Activated CD8-positive, alpha-beta T cell treated with anti-CD3 and anti-CD28 coated beads, Interleukin-2, amount 10 ng/mL, durations not matched to agents 7 days and 5 days (primary cell): ENCODE data around the gene CCDC85B. TPM values are rescaled to one million over a fixed set of nuclear protein-coding genes. Genes with fewer than 3 reads are reported as not detected.

ENCODE experiments used
- ATAC-seq: fragments of 150-1000 bp; cut with Tn5 transposase; one replicate; pipeline ENCODE4 v1.10.0; 2021; ENCODE audit warnings: moderate library complexity
- CTCF ChIA-PET: fragments of 350-600 bp; sonication (Branson Sonifier 250); formaldehyde crosslinking; loops from one replicate; lab custom pipeline; 2021; ENCODE audit warnings: antibody characterized with exemption; lab: Charles Lee
- POLR2A ChIA-PET: fragments of 350-600 bp; sonication (Branson Sonifier 250); formaldehyde crosslinking; loops from one replicate; lab custom pipeline; 2021; ENCODE audit warnings: antibody characterized with exemption; lab: Charles Lee
- DNase-seq: peaks from one replicate; pipeline ENCODE4 v3.0.0-alpha.2; 2020
- H3K27ac Mint-ChIP-seq: one replicate; pipeline ENCODE4 v1.8.0; 2021; ENCODE audit warnings: mild to moderate bottlenecking, mixed read lengths
- H3K27me3 Mint-ChIP-seq: one replicate; pipeline ENCODE4 v1.8.0; 2021; ENCODE audit warnings: low read depth, mixed read lengths
- H3K36me3 Mint-ChIP-seq: one replicate; pipeline ENCODE4 v1.8.0; 2021; ENCODE audit warnings: low read depth, mixed read lengths
- H3K4me1 Mint-ChIP-seq: one replicate; pipeline ENCODE4 v1.8.0; 2021; ENCODE audit warnings: low read depth, mixed read lengths
- H3K4me3 Mint-ChIP-seq: one replicate; pipeline ENCODE4 v1.8.0; 2021; ENCODE audit warnings: mild to moderate bottlenecking, mixed read lengths
- H3K9me3 Mint-ChIP-seq: one replicate; pipeline ENCODE4 v1.8.0; 2022; ENCODE audit warnings: mixed read lengths; ENCODE audit not compliant: insufficient read depth
- total RNA-seq, 2 experiments: library from RNA; stranded (reverse); gene quantifications; one replicate each; pipeline ENCODE4 v1.2.3, GENCODE V29; 2021

The CCDC85B gene
- total RNA-seq, 2 experiments from 2014 or later: 82.6 to 84.0 TPM

- peaks cover 47% of the 10 kb centered on the region for H3K36me3 Mint-ChIP-seq
- DNase-seq (no peak), ATAC-seq (no peak)
- H3K9me3 Mint-ChIP-seq: no peaks in the 10 kb centered on the region
- ChIA-PET POLR2A (interaction anchor here (0.9 to 1.4 kb wide), 4 partner anchors 11 to 61 kb away, joined by 3 to 5 read pairs (median 3); partner anchors contain the start of genes CCDC85B and FIBP), CTCF (interaction anchor here (1.2 to 1.7 kb wide), 2 partner anchors 16 to 33 kb away, joined by 3 to 6 read pairs; partner anchors contain the start of gene FIBP)
- peak overlapping the region; percentile 91 for H3K27ac Mint-ChIP-seq
- peaks cover 46% of the 10 kb centered on the region for H3K4me1 Mint-ChIP-seq
- peak overlapping the region; percentile 94 for H3K4me3 Mint-ChIP-seq
- H3K27me3 Mint-ChIP-seq: no peaks in the 10 kb centered on the region
Observed at GRCh38 chr11:65920372-65920802, 29.9 kb downstream of the CCDC85B start.

- Mint-ChIP-seq H3K27me3 (no peaks in the 10 kb centered on the region), H3K4me3 (peak overlapping the region; percentile 94), H3K36me3 (peaks cover 47% of the 10 kb centered on the region), H3K27ac (peak overlapping the region; percentile 91), H3K9me3 (no peaks in the 10 kb centered on the region), H3K4me1 (peaks cover 45% of the 10 kb centered on the region)
- DNase-seq (no peak), ATAC-seq (no peak)
- POLR2A ChIA-PET: interaction anchor here (0.7 to 1.0 kb wide), 2 partner anchors 31 kb away, joined by 3 read pairs; partner anchors contain the start of gene CCDC85B
- CTCF ChIA-PET: interaction anchor here (1.2 to 2.4 kb wide), 3 partner anchors 15 to 36 kb away, joined by 3 to 10 read pairs (median 6); partner anchors contain the start of gene FIBP
Observed at GRCh38 chr11:65921033-65921555, 30.6 kb downstream of the CCDC85B start.

GRCh38 chr11:65921876-65922275, 31.4 kb downstream of the CCDC85B start:
- CTCF ChIA-PET: interaction anchor here (1.1 to 2.4 kb wide), 2 partner anchors 33 to 37 kb away, joined by 7 to 10 read pairs; partner anchors contain the start of gene FIBP
- Mint-ChIP-seq H3K9me3 (no peaks in the 10 kb centered on the region), H3K27me3 (no peaks in the 10 kb centered on the region), H3K4me3 (peak overlapping the region; percentile 43), H3K4me1 (peaks cover 41% of the 10 kb centered on the region), H3K36me3 (peaks cover 40% of the 10 kb centered on the region), H3K27ac (peak overlapping the region; percentile 61)
- POLR2A ChIA-PET: interaction anchor here (0.7 to 1.2 kb wide), 2 partner anchors 11 to 32 kb away, joined by 3 to 4 read pairs; partner anchors contain the start of gene CCDC85B
- DNase-seq (no peak), ATAC-seq (no peak)

GRCh38 chr11:65922565-65922964, 32.1 kb downstream of the CCDC85B start:
- DNase-seq (no peak), ATAC-seq (no peak)
- Mint-ChIP-seq H3K4me3 (peak overlapping the region; percentile 43), H3K36me3 (peaks cover 37% of the 10 kb centered on the region), H3K27me3 (no peaks in the 10 kb centered on the region), H3K9me3 (no peaks in the 10 kb centered on the region), H3K4me1 (peaks cover 42% of the 10 kb centered on the region), H3K27ac (peak overlapping the region; percentile 71)
- ChIA-PET CTCF (interaction anchor here (0.7 to 2.4 kb wide), 3 partner anchors 32 to 38 kb away, joined by 4 to 10 read pairs (median 7); partner anchors contain the start of genes CCDC85B and FIBP), POLR2A (interaction anchor here (0.9 to 1.2 kb wide), 3 partner anchors 8 to 45 kb away, joined by 4 read pairs; no protein-coding TSS in a partner anchor)

GRCh38 chr11:65925397-65925796, 34.9 kb downstream of the CCDC85B start:
- no peak for ATAC-seq
- H3K27me3 Mint-ChIP-seq: no peaks in the 10 kb centered on the region
- POLR2A ChIA-PET: interaction anchor here (0.6 to 0.9 kb wide), 2 partner anchors 10 to 11 kb away, joined by 3 read pairs; no protein-coding TSS in a partner anchor
- peaks cover 58% of the 10 kb centered on the region for H3K4me1 Mint-ChIP-seq
- no peaks in the 10 kb centered on the region for H3K9me3 Mint-ChIP-seq
- peaks cover 40% of the 10 kb centered on the region for H3K36me3 Mint-ChIP-seq
- peak overlapping the region; percentile 37 for H3K27ac Mint-ChIP-seq
- DNase-seq: no peak
- CTCF ChIA-PET: interaction anchor here (4.3 kb wide), 1 partner anchor 36 kb away, joined by 33 read pairs; the partner anchor contains the start of genes CCDC85B and FIBP
- no peak overlapping the region for H3K4me3 Mint-ChIP-seq

GRCh38 chr11:65927904-65928397, 37.5 kb downstream of the CCDC85B start:
- Mint-ChIP-seq H3K4me3 (peak overlapping the region; percentile 73), H3K4me1 (peaks cover 61% of the 10 kb centered on the region), H3K9me3 (no peaks in the 10 kb centered on the region), H3K36me3 (peaks cover 25% of the 10 kb centered on the region), H3K27me3 (no peaks in the 10 kb centered on the region), H3K27ac (peak overlapping the region; percentile 96)
- peak; percentile 93 for DNase-seq
- ATAC-seq: peak; percentile 89
- CTCF ChIA-PET: interaction anchor here (0.9 to 4.3 kb wide), 10 partner anchors 15 to 216 kb away, joined by 3 to 33 read pairs (median 4); partner anchors contain the start of genes CCDC85B, FIBP, KAT5 and MUS81
- POLR2A ChIA-PET: interaction anchor here (0.6 to 1.3 kb wide), 18 partner anchors 9 to 118 kb away, joined by 3 to 7 read pairs (median 3); partner anchors contain the start of genes BANF1, C11orf68, CCDC85B and CFL1

- ChIA-PET CTCF (interaction anchor here (0.6 to 4.3 kb wide), 13 partner anchors 14 to 217 kb away, joined by 3 to 33 read pairs (median 4); partner anchors contain the start of genes CCDC85B, FIBP, KAT5 and MUS81), POLR2A (interaction anchor here (0.7 to 1.3 kb wide), 11 partner anchors 11 to 119 kb away, joined by 3 to 7 read pairs (median 3); partner anchors contain the start of genes BANF1, C11orf68, CCDC85B and EIF1AD)
- Mint-ChIP-seq H3K4me1 (peaks cover 62% of the 10 kb centered on the region), H3K36me3 (peaks cover 18% of the 10 kb centered on the region), H3K4me3 (peak overlapping the region; percentile 73), H3K9me3 (no peaks in the 10 kb centered on the region), H3K27me3 (no peaks in the 10 kb centered on the region), H3K27ac (peak overlapping the region; percentile 96)
- DNase-seq (peak; percentile 41), ATAC-seq (peak; percentile 10)
Observed at GRCh38 chr11:65928667-65929066, 38.2 kb downstream of the CCDC85B start.

GRCh38 chr11:65931773-65932557, 41.5 kb downstream of the CCDC85B start:
- no peaks in the 10 kb centered on the region for H3K9me3 Mint-ChIP-seq
- ChIA-PET POLR2A (interaction anchor here (0.7 to 3.7 kb wide), 9 partner anchors 9 to 72 kb away, joined by 3 to 24 read pairs (median 3); partner anchors contain the start of genes CCDC85B, FIBP and SART1), CTCF (interaction anchor here (1.0 to 2.6 kb wide), 11 partner anchors 8 to 72 kb away, joined by 3 to 43 read pairs (median 6); partner anchors contain the start of genes CCDC85B and FIBP)
- DNase-seq: peak; percentile 46
- peak overlapping the region; percentile 82 for H3K27ac Mint-ChIP-seq
- H3K27me3 Mint-ChIP-seq: no peaks in the 10 kb centered on the region
- no peak overlapping the region for H3K4me3 Mint-ChIP-seq
- H3K4me1 Mint-ChIP-seq: peaks cover 54% of the 10 kb centered on the region
- peaks cover 12% of the 10 kb centered on the region for H3K36me3 Mint-ChIP-seq
- no peak for ATAC-seq

GRCh38 chr11:65932558-65932919, 42.1 kb downstream of the CCDC85B start:
- Mint-ChIP-seq H3K9me3 (no peaks in the 10 kb centered on the region), H3K4me3 (no peak overlapping the region), H3K27me3 (peaks cover 2% of the 10 kb centered on the region), H3K27ac (peak overlapping the region; percentile 82), H3K36me3 (peaks cover 12% of the 10 kb centered on the region), H3K4me1 (peaks cover 48% of the 10 kb centered on the region)
- POLR2A ChIA-PET: interaction anchor here (0.7 to 3.7 kb wide), 5 partner anchors 9 to 46 kb away, joined by 3 to 24 read pairs (median 4); partner anchors contain the start of genes CCDC85B and FIBP
- CTCF ChIA-PET: interaction anchor here (0.9 to 2.6 kb wide), 12 partner anchors 9 to 153 kb away, joined by 3 to 43 read pairs (median 6); partner anchors contain the start of genes CCDC85B and FIBP
- no peak for DNase-seq
- ATAC-seq: no peak

- DNase-seq: no peak
- H3K9me3 Mint-ChIP-seq: no peaks in the 10 kb centered on the region
- CTCF ChIA-PET: interaction anchor here (0.8 to 2.0 kb wide), 4 partner anchors 16 to 50 kb away, joined by 3 to 6 read pairs (median 4); partner anchors contain the start of gene CCDC85B
Observed at GRCh38 chr11:65934014-65934413, 43.5 kb downstream of the CCDC85B start.

More at GRCh38 chr11:65934014-65934413, 43.5 kb downstream of the CCDC85B start:
- peaks cover 6% of the 10 kb centered on the region for H3K36me3 Mint-ChIP-seq
- H3K4me3 Mint-ChIP-seq: no peak overlapping the region
- ATAC-seq: no peak
- no peak overlapping the region for H3K27ac Mint-ChIP-seq
- POLR2A ChIA-PET: no interaction called here
- H3K4me1 Mint-ChIP-seq: peaks cover 34% of the 10 kb centered on the region
- H3K27me3 Mint-ChIP-seq: peaks cover 11% of the 10 kb centered on the region
